GM12878 (cell line): ENCODE data around the gene ZDHHC3. TPM values are rescaled to one million over a fixed set of nuclear protein-coding genes. Genes with fewer than 3 reads are reported as not detected.

Source experiments
- ATAC-seq: fragments of 200-7000 bp; cut with Tn5 transposase; 3 replicates; pipeline ENCODE4 v1.9.1; 2020; ENCODE audit warnings: mild to moderate bottlenecking, moderate library complexity
- BruUV-seq: library from RNA; stranded (reverse); fragments of 400-500 nt; replicated peaks from 2 replicates; lab custom pipeline; 2021; lab: Mats Ljungman, UMichigan
- CTCF ChIA-PET: fragments of 300-600 bp; sonication (Branson Sonifier 250); formaldehyde crosslinking; extraction: SDS; loops from one replicate; lab custom pipeline; 2021; ENCODE audit warnings: inconsistent platforms; lab: Yijun Ruan, JAX
- POLR2A ChIA-PET: fragments of 350-600 bp; formaldehyde crosslinking; extraction: SDS; loops from one replicate; lab custom pipeline; 2021; ENCODE audit warnings: inconsistent platforms; lab: Charles Lee
- RAD21 ChIA-PET: fragments of 300-600 bp; sonication (Branson Sonifier 250); formaldehyde crosslinking; loops from one replicate; lab custom pipeline; 2023; ENCODE audit warnings: antibody characterized with exemption; ENCODE audit not compliant: unreplicated experiment; lab: Charles Lee
- SMC1A ChIA-PET: fragments of 300-600 bp; sonication (Branson Sonifier 250); formaldehyde crosslinking; loops from one replicate; lab custom pipeline; 2023; ENCODE audit not compliant: unreplicated experiment, uncharacterized antibody; lab: Charles Lee
- DNase-seq: peaks from one replicate; pipeline ENCODE4 v3.0.0-alpha.2; 2011; ENCODE audit warnings: low read depth, low spot score
- FAIRE-seq: peaks from 3 replicates; lab custom pipeline; 2011; peaks lifted over from hg19 to GRCh38; lab: Jason Lieb, UNC
- H2AFZ ChIP-seq: 2 replicates; pipeline ENCODE4 v1.6.0; 2011; ENCODE audit warnings: low read depth, low read length, control low read depth; ENCODE audit not compliant: control insufficient read depth
- H3K27ac ChIP-seq: 2 replicates; pipeline ENCODE4 v1.5.1; 2011; ENCODE audit warnings: control low read depth; ENCODE audit not compliant: control insufficient read depth, insufficient read depth
- H3K27me3 ChIP-seq, 2 experiments: replicated peaks in 1 of 2; 2 replicates each; pipeline versions ENCODE4 v1.6.0 to v1.6.1; 2011; ENCODE audit warnings: low read length in 1 of 2; ENCODE audit not compliant: control insufficient read depth in 2 of 2, insufficient read depth in 2 of 2
- H3K36me3 ChIP-seq, 2 experiments: 2 replicates each; pipeline ENCODE4 v1.5.1; 2011; ENCODE audit warnings: low read length in 1 of 2; ENCODE audit not compliant: control insufficient read depth in 2 of 2, insufficient read depth in 2 of 2
- H3K4me1 ChIP-seq: 2 replicates; pipeline ENCODE4 v1.6.1; 2011; ENCODE audit warnings: mild to moderate bottlenecking, low read length, moderate library complexity, mixed read lengths; ENCODE audit not compliant: control insufficient read depth, insufficient read depth
- H3K4me2 ChIP-seq: 2 replicates; pipeline ENCODE4 v1.6.0; 2011; ENCODE audit warnings: control low read depth; ENCODE audit not compliant: control insufficient read depth, insufficient read depth
- H3K4me3 ChIP-seq: fragments of 200-600 bp; sonication (generic); 2 replicates; pipeline ENCODE4 v1.5.1; 2016
- H3K79me2 ChIP-seq: 2 replicates; pipeline ENCODE4 v1.6.0; 2011; ENCODE audit warnings: low read length; ENCODE audit not compliant: control insufficient read depth, insufficient read depth
- H3K9ac ChIP-seq: 2 replicates; pipeline ENCODE4 v1.8.0; 2011; ENCODE audit warnings: low read length, control low read depth, mixed read lengths; ENCODE audit not compliant: control insufficient read depth, insufficient read depth
- H3K9me3 ChIP-seq: replicated peaks from 3 replicates; pipeline ENCODE4 v1.5.1; 2011; ENCODE audit warnings: mild to moderate bottlenecking, low read length; ENCODE audit not compliant: control insufficient read depth, insufficient read depth
- H4K20me1 ChIP-seq: 2 replicates; pipeline ENCODE4 v1.6.0; 2011; ENCODE audit not compliant: control insufficient read depth, insufficient read depth
- KDM1A ChIP-seq: fragments of 200-600 bp; sonication (generic); IDR thresholded peaks from 2 replicates; pipeline ENCODE4 v1.6.1; 2016; ENCODE audit warnings: borderline replicate concordance
- NR2F1 ChIP-seq: fragments of 450-650 bp; conservative IDR thresholded peaks from 2 replicates; pipeline ENCODE4 v1.6.1; 2017; ENCODE audit warnings: mild to moderate bottlenecking
- POU2F2 ChIP-seq: IDR thresholded peaks from 3 replicates; pipeline ENCODE4 v1.6.1; 2011; ENCODE audit warnings: low read depth, mild to moderate bottlenecking, low read length, borderline replicate concordance
- WRNIP1 ChIP-seq: IDR thresholded peaks from 2 replicates; pipeline ENCODE4 v1.6.1; 2011; ENCODE audit warnings: low read depth, low read length, improper control_type of control experiment, borderline replicate concordance
- WGBS: methylation state at CpG from one replicate; pipeline ENCODE4 v1.1.6; 2016; ENCODE audit warnings: low lambda C conversion rate; ENCODE audit not compliant: insufficient replicate concordance, insufficient coverage; ENCODE audit errors: missing lambda C conversion rate; 5-methylcytosine and 5-hydroxymethylcytosine counted together
- in situ Hi-C: fragments of 300-500 bp; cut with MboI; formaldehyde crosslinking; loops from 9 replicates; pipeline ENCODE4 v1.14.3; 2018; ENCODE audit warnings: mixed read lengths
- intact Hi-C: fragments of 100-400 bp; cut with micrococcal nuclease; formaldehyde crosslinking; loops from one replicate; pipeline ENCODE4 v1.14.2; 2022; ENCODE audit not compliant: unreplicated experiment
- polyA plus RNA-seq, 11 experiments: library from polyadenylated mRNA; depleted of rRNA in 4 of 11; unstranded in 6 of 11; stranded (reverse) in 5 of 11; fragments of >200 nt; fragmentation: Nextera tagmentation in 4 of 11; fragmentation: Illumina TruSeq in 1 of 11; extraction: Ambion mirVana in 4 of 11; extraction: Trizol in 1 of 11; gene quantifications; 1 replicate in 1 of 11; 2 replicates in 10 of 11; pipeline versions ENCODE4 v1.2.1 to v1.2.3, GENCODE V29; 2011 to 2016; ENCODE audit warnings: inconsistent platforms in 2 of 11, missing spikeins in 2 of 11, low read depth in 1 of 11
- total RNA-seq, 4 experiments: library from RNA; depleted of rRNA in 3 of 4; stranded (reverse); fragments of >200 nt in 3 of 4; fragmentation: Illumina TruSeq in 1 of 4; extraction: Trizol in 1 of 4; gene quantifications; 2 replicates each; pipeline versions ENCODE4 v1.2.1 to v1.2.3, GENCODE V29; 2013 to 2021
- TF ChIP-seq, protein P1 (sequence below): fragments of 450-650 bp; formaldehyde crosslinking; IDR thresholded peaks from 2 replicates; pipeline ENCODE4 v1.4.0; 2020; ENCODE audit warnings: mild to moderate bottlenecking, moderate library complexity

Gene ZDHHC3
- total and polyA plus RNA-seq, 10 of the 15 experiments (the other 5 are each of a cell fraction or from before 2014, with no cell fraction given): 6.8 to 79.1 (median 40.8) TPM

DNA sequence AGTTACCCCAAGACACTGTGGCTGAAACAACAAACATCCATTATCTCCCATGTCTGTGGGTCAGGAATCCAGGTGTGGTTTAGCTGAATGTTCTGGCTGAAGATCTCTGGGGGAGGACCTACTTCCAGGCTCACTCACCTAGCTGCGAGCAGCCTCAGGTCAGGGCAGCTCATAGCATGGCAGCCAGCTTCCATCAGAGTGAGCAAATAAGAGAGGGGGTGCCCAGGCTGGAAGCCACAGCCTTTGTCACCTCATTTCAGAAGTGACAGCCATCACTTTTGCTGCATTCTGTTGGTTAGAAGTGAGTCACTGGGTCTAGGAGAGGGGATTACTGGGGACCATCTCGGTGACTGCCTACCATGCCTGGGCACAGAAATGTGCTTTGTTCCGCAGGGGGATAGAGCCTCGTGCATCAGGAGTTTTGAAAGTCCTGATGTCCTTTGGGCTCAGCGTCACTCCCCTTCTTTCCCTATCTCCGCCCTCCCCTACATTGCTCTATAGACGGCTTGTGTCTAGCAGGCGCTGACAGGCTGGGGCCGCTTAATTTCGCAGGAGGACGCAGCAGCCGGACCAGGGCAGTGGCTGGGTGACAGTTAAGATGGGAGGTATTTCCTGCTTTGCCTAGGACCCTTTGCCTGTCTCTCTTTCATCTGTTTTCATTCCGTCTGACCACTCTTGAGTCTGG, 76.1 kb downstream of the ZDHHC3 start:
- BruUV-seq: no TSS peak
- CTCF ChIA-PET: no interaction called here
- WGBS: 55% methylated on average over 13 of the region's 13 CpGs
- intact Hi-C loops (no loop called here), in situ Hi-C loops (no loop called here)
- Histone ChIP-seq H2AFZ (no peak overlapping the region), H3K4me3 (no peak overlapping the region), H3K4me1 (peaks cover 3% of the 10 kb centered on the region; the same call in 1 of the 2 replicates), H3K9me3 (no peaks in the 10 kb centered on the region), H3K79me2 (no peaks in the 10 kb centered on the region), H3K27me3 (no peaks in the 10 kb centered on the region), H3K36me3 (no peaks in the 10 kb centered on the region), H4K20me1 (no peaks in the 10 kb centered on the region), H3K4me2 (no peak overlapping the region), H3K9ac (no peak overlapping the region), H3K27ac (no peak overlapping the region)
- POLR2A ChIA-PET: no interaction called here
- RAD21 ChIA-PET: no interaction called here
- TF ChIP-seq NR2F1 (no peak), WRNIP1 (no peak), KDM1A (no peak), POU2F2 (no peak)
- TF ChIP-seq, protein P1, sequence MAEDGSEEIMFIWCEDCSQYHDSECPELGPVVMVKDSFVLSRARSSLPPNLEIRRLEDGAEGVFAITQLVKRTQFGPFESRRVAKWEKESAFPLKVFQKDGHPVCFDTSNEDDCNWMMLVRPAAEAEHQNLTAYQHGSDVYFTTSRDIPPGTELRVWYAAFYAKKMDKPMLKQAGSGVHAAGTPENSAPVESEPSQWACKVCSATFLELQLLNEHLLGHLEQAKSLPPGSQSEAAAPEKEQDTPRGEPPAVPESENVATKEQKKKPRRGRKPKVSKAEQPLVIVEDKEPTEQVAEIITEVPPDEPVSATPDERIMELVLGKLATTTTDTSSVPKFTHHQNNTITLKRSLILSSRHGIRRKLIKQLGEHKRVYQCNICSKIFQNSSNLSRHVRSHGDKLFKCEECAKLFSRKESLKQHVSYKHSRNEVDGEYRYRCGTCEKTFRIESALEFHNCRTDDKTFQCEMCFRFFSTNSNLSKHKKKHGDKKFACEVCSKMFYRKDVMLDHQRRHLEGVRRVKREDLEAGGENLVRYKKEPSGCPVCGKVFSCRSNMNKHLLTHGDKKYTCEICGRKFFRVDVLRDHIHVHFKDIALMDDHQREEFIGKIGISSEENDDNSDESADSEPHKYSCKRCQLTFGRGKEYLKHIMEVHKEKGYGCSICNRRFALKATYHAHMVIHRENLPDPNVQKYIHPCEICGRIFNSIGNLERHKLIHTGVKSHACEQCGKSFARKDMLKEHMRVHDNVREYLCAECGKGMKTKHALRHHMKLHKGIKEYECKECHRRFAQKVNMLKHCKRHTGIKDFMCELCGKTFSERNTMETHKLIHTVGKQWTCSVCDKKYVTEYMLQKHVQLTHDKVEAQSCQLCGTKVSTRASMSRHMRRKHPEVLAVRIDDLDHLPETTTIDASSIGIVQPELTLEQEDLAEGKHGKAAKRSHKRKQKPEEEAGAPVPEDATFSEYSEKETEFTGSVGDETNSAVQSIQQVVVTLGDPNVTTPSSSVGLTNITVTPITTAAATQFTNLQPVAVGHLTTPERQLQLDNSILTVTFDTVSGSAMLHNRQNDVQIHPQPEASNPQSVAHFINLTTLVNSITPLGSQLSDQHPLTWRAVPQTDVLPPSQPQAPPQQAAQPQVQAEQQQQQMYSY (CRISPR knock-in tag): no peak
- FAIRE-seq (no peak), ATAC-seq (no peak; the same call in 2 of the 3 replicates), DNase-seq (no peak)
- SMC1A ChIA-PET: no interaction called here
